NCI-H1930 (cell line): ENCODE results near the gene CCDC93.

Experiments used
- DNase-seq, 2 experiments: peaks; one replicate each; lab custom pipeline; 2025; lab: John Stamatoyannopoulos, UW

Gene CCDC93, protein sequence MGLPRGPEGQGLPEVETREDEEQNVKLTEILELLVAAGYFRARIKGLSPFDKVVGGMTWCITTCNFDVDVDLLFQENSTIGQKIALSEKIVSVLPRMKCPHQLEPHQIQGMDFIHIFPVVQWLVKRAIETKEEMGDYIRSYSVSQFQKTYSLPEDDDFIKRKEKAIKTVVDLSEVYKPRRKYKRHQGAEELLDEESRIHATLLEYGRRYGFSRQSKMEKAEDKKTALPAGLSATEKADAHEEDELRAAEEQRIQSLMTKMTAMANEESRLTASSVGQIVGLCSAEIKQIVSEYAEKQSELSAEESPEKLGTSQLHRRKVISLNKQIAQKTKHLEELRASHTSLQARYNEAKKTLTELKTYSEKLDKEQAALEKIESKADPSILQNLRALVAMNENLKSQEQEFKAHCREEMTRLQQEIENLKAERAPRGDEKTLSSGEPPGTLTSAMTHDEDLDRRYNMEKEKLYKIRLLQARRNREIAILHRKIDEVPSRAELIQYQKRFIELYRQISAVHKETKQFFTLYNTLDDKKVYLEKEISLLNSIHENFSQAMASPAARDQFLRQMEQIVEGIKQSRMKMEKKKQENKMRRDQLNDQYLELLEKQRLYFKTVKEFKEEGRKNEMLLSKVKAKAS

GRCh38 chr2:118013724-118014491 lies at the start of gene CCDC93:
Gene CCDC93, minus strand, starts transcription at chr2:118014070. Its CDS starts 75 bp downstream, at chr2:118013995.
- peak; percentile 75 to 84 for DNase-seq

DNA sequence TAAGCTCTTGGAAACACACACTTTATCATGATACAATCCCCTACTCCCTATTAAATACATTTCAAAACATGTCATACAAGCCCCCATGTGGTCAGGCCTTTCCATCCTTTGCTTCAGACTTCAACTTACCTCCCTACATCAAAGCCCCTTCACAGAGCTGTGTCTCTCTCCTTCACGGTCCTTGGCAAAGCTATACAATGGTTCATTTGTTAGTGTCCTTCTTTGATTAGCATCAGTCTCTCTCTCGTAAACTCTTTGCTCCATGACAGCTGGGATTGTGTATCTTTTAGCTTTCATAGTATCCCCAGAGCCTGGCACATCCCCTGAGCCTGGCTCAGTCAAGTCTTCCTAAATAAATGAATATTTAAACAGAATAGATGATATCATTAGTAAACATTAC lies 48.8 kb upstream of the CCDC93 start:
- no peak for DNase-seq

- DNase-seq = peak in 1 of 2 experiments; percentile 11
Observed at GRCh38 chr2:118062048-118062447, 48.2 kb upstream of the CCDC93 start.

DNA sequence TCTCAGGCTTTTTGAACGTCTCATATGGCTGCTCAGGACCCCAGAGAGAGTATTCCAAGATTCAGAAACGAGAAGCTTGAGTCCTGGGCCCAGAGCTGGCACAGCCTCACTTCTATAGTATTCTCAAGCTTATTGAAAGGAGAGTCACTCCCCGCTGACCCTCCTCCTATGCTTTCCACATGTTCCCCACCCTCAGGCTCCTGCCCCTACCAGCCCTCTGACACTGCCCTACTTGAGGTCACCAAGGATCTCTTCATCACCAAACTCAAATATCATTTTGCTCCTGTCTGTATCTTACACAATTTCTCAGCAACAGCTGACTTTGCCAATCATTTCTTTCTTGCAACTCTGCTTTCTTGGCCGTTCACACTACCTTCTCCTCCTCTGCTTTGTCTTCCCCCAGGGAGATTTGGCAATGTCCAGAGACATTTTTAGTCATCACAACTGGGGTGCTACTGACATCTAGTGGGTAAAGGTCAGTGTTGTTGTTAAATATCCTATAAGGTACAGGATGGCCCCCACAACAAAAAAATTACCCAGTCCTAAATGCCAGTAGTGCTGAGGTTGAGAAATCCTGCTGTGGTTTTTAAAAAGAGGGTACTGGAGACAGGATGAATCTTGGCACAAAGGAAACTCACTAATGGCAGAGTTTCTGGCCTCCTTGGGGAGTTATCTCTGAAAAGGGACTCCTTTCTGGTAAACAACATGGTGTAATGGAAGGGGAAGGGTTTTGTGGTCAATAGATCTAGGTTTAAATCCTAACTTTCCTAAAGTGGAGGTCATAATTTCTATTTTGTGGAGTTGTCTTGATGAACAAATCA lies 47.5 kb upstream of the CCDC93 start:
- peak in 1 of 2 experiments; percentile 4 for DNase-seq

DNA sequence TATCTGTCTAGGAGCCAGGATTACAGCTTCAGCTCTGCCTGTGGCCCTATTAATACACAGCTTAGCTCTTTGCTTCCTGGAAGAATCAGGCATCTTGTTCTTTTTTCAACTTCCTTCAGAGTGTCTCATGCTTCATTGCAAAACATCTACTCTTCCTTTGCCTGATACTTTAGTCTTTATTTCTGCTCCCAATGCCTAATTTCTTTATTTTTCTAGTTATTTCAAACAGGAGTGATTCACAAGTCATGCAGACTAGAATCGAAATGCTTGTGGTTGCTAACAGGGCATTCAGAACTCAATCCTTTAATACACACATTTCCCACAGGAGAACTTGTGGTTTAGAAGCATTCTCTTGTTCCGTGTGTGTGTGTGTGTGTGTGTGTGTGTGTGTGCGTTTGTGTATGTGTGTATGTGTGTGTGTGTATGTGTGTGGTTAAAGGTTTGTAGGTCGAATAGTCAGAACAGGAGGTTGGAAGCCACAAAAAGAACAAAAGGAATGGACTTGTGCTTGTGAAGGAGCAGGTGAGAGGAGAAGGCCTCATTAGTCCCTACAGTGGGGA lies 46.1 kb upstream of the CCDC93 start:
- DNase-seq = no peak

DNA sequence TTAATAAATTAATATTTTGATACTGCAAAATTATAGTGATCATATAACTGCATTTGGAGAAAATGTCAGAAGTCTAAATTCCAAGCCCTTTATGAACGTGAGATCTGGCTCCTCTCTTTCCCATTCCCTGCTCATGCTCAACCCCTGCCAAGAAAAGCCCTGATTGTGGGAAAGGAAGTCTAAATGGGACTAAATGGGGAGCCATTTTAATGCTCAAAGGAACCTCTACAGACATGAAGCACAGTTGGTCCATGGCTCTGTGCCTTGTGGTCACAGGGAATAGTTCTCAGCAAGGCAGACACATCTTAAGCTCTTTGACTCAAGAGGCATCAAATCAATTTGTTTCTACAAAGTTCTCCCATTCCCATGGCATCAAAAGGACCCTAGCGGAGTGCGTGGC lies 45.1 kb upstream of the CCDC93 start:
- DNase-seq = no peak

DNA sequence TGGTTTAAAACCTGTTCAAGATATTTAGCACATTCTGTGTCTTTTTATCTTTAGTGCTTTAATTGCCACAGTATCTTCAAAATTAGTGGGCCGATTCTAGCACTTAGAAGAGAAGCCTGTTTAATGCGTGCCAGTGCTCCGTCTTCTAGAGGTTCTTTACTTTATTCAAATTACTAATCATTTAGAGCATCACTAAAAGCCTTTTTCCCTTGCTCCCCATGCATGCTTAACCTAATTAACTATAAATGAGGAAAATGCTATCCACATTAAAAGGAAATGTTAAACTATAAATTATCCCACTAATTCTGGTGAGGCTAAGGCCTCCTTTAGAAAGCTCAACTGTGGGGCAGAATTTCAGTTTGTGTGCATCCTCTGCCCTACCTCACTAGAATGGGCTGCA lies 42.9 kb upstream of the CCDC93 start:
- no peak for DNase-seq

DNA sequence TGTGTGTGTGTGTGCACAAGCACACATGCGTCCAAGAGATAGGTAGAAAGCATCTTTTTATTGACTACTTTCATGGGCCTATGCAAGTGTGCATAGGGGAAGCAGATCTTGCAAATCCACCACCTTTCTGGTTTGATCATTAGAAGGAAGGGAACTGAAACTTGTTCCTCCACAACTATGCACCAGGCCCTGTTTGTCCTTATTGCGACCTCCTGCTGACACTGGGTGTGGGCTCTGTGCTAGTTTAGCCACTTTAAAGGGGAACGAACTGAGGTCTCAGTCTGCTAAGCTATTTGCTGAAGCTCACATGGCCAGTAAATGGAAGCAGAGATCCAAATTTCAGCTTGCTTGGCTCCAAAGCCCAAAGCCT lies 42.3 kb upstream of the CCDC93 start:
- no peak for DNase-seq

- DNase-seq = no peak
Observed at GRCh38 chr2:118055512-118056164, 41.8 kb upstream of the CCDC93 start.

DNA sequence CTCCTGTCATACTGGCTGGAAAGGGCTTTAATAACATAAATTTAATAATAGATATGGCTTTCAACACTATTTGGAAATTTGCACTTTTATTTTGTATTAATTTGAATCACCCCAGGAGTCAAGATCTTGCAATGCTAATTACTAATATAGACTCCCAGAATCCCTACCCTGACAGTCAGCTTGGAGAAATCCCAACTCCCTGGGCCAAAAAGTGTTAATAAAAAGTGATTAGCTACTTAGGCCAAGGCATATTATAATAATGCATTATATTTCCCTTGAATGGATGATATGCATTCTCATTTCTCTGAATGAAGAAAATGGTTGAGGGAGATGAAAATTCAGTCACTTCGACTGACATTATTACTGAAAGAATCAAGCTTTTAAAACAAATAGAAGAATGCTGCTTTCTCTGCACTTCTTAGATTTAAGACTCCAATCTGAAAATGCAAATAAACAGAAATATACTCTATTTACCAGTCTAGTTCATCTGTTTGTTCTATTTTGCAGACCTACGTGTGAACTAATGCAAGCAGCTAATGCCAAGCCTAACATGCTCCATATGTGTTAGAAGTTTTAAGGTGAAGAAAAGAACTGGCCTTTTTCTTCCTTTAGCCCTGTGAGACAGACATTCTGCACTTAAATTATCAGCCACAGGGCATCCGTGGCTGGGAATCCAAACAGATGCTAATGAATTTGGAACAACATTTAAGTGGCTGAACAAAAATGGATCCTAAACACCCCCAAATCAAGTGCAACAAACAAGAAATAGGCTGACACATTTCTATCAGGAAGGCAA lies 40.5 kb upstream of the CCDC93 start:
- no peak for DNase-seq

DNA sequence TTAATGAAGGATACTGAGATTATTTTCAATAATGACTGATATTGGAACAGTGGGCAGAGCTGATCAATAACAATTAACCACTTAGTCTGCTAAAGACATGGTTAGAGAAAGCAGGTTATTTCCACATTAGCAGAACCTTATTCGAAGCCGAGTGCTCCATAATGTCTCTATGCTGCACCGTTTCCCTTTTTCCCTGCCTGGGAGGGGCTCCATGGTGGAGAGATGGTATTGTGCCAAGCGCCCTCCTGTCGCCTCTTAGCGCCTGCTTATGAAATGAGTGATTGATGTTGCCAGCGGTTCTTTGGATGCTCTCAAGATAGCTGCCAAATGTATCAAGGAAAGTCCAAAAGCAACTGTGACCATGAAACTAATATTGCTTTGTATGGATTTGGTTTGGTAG lies 39.8 kb upstream of the CCDC93 start:
- no peak for DNase-seq

DNA sequence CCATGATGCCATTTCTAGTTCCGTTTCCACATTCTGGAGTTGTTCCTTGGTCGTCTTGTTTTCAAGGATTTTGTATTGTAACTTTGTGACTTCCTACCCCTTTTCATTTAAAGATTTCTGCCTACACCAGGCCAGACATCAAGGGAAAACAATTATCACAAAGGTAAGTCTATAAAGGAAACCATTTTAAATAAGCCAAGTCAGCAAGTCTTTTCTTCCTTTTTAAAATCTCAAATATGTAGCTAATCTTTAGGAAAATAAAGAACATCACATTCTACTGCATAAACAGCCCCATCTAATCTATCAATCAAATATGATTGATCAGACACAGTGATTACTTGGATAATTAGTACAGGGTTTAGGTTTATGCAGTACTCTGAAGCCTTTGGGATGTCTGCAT lies 38.6 kb upstream of the CCDC93 start:
- no peak for DNase-seq

- no peak for DNase-seq
Observed at GRCh38 chr2:118051826-118052358, 38.0 kb upstream of the CCDC93 start.

GRCh38 chr2:118050974-118051373 lies 37.1 kb upstream of the CCDC93 start:
- no peak for DNase-seq

DNA sequence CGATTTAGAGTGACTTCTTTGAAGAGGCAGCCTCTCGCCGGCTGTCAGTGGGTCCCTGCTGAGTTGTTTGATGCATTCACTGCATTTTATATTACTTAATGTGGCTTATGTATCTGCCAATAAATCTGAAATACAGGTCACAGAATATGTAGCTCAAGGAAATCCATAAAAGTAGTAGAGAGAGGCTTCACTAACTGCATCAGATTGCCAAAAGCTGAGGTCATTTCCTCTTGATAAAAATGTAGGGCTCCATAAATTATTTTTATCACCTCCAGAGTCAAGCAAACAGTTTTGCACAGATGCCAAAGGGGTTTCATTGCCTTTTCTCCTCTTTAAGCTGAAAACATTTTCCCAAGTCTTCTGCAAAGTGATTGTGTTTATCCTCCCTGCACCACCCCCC lies 36.5 kb upstream of the CCDC93 start:
- no peak for DNase-seq

DNA sequence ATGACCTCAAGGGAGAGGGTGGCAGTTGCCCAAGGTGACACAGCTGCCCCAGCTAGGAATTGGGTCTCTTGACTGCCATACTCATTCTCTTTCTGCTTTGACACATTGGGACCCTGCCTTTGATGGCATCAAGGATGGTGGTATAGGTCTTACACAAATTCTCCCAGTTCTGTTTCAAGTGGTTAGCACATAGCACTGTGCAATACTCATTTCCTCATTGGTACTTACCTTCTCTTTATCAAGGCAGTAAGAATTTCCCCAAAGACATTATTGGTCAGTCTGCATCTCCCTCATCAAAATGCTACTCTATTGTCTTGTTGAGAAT lies 35.9 kb upstream of the CCDC93 start:
- DNase-seq = no peak

DNA sequence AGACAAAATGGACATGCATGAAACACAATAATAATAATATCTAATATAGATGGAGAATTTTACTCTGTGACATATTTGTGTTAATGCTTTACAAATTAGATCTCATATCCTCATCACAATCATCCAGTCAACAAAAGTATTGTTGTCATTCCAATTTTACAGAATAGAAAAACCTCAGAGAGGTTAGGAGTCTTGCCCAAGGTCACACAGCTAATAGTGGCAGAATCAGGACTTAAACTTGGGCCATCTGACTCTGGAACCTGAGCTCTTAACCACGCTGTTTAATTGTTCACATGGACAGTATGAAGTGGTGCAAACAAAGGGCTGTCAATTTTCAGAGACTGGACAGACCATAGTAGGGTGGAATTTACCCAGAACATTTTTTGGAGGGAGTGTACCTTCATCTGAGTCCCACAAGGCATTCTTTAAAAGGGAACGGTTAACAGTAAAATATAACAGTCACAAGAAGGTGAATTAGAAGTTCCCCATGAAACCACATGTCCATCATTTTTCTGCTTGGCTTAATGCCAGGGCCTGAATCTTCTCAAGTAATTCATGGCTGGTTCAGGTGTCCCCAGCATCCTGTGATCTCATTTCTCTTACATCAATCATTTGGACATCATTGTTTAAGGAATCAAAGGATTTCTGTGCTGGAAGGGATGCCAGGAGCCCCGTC lies 35.4 kb upstream of the CCDC93 start:
- DNase-seq = no peak

- DNase-seq = no peak
Observed at GRCh38 chr2:118048401-118048800, 34.5 kb upstream of the CCDC93 start.

DNA sequence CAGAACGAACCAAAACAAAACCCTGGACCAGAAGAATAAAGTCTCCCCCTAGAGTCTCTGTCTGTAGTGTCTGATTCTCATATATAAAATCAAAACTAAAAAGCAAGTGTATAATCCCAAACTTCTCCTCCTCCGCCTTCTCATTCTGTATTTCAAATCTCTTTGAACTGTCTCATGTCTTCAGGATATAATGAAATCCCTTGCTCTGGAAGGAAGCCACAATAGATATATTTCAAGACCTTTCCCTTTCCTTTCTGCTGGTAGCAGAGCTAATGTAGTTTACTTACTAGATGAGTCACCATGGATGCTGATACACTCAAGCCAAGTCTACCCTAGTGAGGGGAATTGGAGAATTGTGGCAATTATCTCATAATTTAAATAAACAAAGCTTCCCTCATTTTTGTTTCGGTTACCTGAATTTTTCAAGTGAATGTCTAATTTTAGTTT lies 33.5 kb upstream of the CCDC93 start:
- no peak for DNase-seq
